ENCODE measurements around the gene PSMB7.

GRCh38 chr9:124328285-124328684 is 87.0 kb downstream of the PSMB7 start:
- no peak for TF ChIP-seq EZH2 (IDR thresholded peaks at IDR 0.05; ENCODE audit: borderline replicate concordance, insufficient read depth, low read depth, low read length, poor library complexity, severe bottlenecking)
- TF ChIP-seq CTCF (IDR thresholded peaks at IDR 0.05), result no peak

All from B cell (primary cell).